ENCODE results near the gene CD200R1.

GRCh38 chr3:112965656-112966055 lies 9.2 kb downstream of the CD200R1 start:
- TF ChIP-seq, protein P1, sequence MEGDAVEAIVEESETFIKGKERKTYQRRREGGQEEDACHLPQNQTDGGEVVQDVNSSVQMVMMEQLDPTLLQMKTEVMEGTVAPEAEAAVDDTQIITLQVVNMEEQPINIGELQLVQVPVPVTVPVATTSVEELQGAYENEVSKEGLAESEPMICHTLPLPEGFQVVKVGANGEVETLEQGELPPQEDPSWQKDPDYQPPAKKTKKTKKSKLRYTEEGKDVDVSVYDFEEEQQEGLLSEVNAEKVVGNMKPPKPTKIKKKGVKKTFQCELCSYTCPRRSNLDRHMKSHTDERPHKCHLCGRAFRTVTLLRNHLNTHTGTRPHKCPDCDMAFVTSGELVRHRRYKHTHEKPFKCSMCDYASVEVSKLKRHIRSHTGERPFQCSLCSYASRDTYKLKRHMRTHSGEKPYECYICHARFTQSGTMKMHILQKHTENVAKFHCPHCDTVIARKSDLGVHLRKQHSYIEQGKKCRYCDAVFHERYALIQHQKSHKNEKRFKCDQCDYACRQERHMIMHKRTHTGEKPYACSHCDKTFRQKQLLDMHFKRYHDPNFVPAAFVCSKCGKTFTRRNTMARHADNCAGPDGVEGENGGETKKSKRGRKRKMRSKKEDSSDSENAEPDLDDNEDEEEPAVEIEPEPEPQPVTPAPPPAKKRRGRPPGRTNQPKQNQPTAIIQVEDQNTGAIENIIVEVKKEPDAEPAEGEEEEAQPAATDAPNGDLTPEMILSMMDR (IDR thresholded peaks at IDR 0.05; ENCODE audit: poor library complexity, severe bottlenecking): no peak
- TF ChIP-seq EZH2 (IDR thresholded peaks at IDR 0.05; ENCODE audit: borderline replicate concordance, insufficient read depth, low read length, poor library complexity, severe bottlenecking) (no peak), TAF1 (IDR thresholded peaks at IDR 0.05; ENCODE audit: low read depth) (no peak), EP300 (conservative IDR thresholded peaks at IDR 0.05; ENCODE audit: poor library complexity, severe bottlenecking) (no peak), SMC3 (conservative IDR thresholded peaks at IDR 0.05; ENCODE audit: poor library complexity) (no peak), POLR2AphosphoS5 (IDR thresholded peaks at IDR 0.05) (no peak), RAD21 (conservative IDR thresholded peaks at IDR 0.05) (no peak), MXI1 (conservative IDR thresholded peaks at IDR 0.05; ENCODE audit: poor library complexity, severe bottlenecking) (no peak), REST (IDR thresholded peaks at IDR 0.05; ENCODE audit: borderline replicate concordance) (no peak)
